Neural cell (in vitro differentiated cells): ENCODE measurements around the gene AK5. TPM values are rescaled to one million over a fixed set of nuclear protein-coding genes. Genes with fewer than 3 reads are reported as not detected.

Experiments
- H2AFZ ChIP-seq: fragments of 200-600, 300-800 bp; sonication (generic), shearing (Covaris generic); 2 replicates; pipeline ENCODE4 v1.6.0; 2014; ENCODE audit warnings: low read depth, mild to moderate bottlenecking, antibody characterized with exemption, low read length, moderate library complexity
- H3F3A ChIP-seq: fragments of 200-600 bp; shearing (Covaris generic); 2 replicates; pipeline ENCODE4 v1.6.1; 2016; ENCODE audit warnings: mild to moderate bottlenecking, moderate library complexity, mixed read lengths, antibody characterized with exemption, low read length; ENCODE audit not compliant: insufficient read depth, poor library complexity, severe bottlenecking
- H3K27ac ChIP-seq: fragments of 200-600, 300-800 bp; sonication (generic), shearing (Covaris generic); 2 replicates; pipeline ENCODE4 v1.5.1; 2014; ENCODE audit warnings: mild to moderate bottlenecking, low read length, moderate library complexity
- H3K27me3 ChIP-seq: fragments of 300-800, 200-600 bp; sonication (generic), shearing (Covaris generic); 2 replicates; pipeline ENCODE4 v1.6.0; 2014; ENCODE audit warnings: mild to moderate bottlenecking, low read depth, low read length, moderate library complexity; ENCODE audit not compliant: insufficient read depth
- H3K36me3 ChIP-seq: fragments of 300-800, 200-600 bp; sonication (generic), shearing (Covaris generic); 2 replicates; pipeline ENCODE4 v1.5.1; 2014; ENCODE audit warnings: mild to moderate bottlenecking, antibody characterized with exemption, low read length, moderate library complexity; ENCODE audit not compliant: insufficient read depth
- H3K4me2 ChIP-seq: fragments of 300-800, 200-600 bp; sonication (generic), shearing (Covaris generic); 2 replicates; pipeline ENCODE4 v1.6.0; 2014; ENCODE audit warnings: mild to moderate bottlenecking, low read length
- H3K4me3 ChIP-seq: fragments of 300-800, 200-600 bp; sonication (generic), shearing (Covaris generic); 2 replicates; pipeline ENCODE4 v1.5.1; 2014; ENCODE audit warnings: mild to moderate bottlenecking, low read length, moderate library complexity
- H3K79me2 ChIP-seq: fragments of 200-600 bp; shearing (Covaris generic); replicated peaks from 2 replicates; pipeline ENCODE4 v1.6.0; 2014; ENCODE audit warnings: mild to moderate bottlenecking, low read length, moderate library complexity; ENCODE audit not compliant: insufficient read depth
- H3K9ac ChIP-seq: fragments of 300-800, 200-600 bp; sonication (generic), shearing (Covaris generic); 2 replicates; pipeline ENCODE4 v1.6.1; 2016; ENCODE audit warnings: mild to moderate bottlenecking, low read length, mixed read lengths
- H3K9me2 ChIP-seq: fragments of 200-600 bp; shearing (Covaris generic); 2 replicates; pipeline ENCODE4 v1.6.1; 2016; ENCODE audit warnings: mild to moderate bottlenecking, low read length, mixed read lengths; ENCODE audit not compliant: insufficient read depth
- H3K9me3 ChIP-seq: fragments of 200-600, 300-800 bp; sonication (generic), shearing (Covaris generic); 2 replicates; pipeline ENCODE4 v1.6.1; 2016; ENCODE audit warnings: mild to moderate bottlenecking, mixed run types, low read length, moderate library complexity, mixed read lengths
- H4K20me1 ChIP-seq: fragments of 200-600 bp; shearing (Covaris generic); 2 replicates; pipeline ENCODE4 v1.6.1; 2016; ENCODE audit warnings: mild to moderate bottlenecking, mixed run types; ENCODE audit not compliant: insufficient read depth
- CTCF ChIP-seq: fragments of 450-650 bp; IDR thresholded peaks from 2 replicates; pipeline ENCODE4 v1.5.1; 2014; ENCODE audit warnings: antibody characterized with exemption, mild to moderate bottlenecking, moderate library complexity; ENCODE audit not compliant: poor library complexity, severe bottlenecking
- EP300 ChIP-seq: fragments of 450-650 bp; conservative IDR thresholded peaks from 2 replicates; pipeline ENCODE4 v1.6.1; 2014; ENCODE audit warnings: antibody characterized with exemption, mild to moderate bottlenecking, moderate library complexity; ENCODE audit not compliant: poor library complexity, severe bottlenecking
- EZH2 ChIP-seq: fragments of 200-600, 300-800 bp; shearing (Covaris generic), sonication (generic); IDR thresholded peaks from 2 replicates; pipeline ENCODE4 v1.6.1; 2014; ENCODE audit warnings: antibody characterized with exemption, low read length, borderline replicate concordance, mild to moderate bottlenecking; ENCODE audit not compliant: insufficient read depth, poor library complexity, severe bottlenecking
- MXI1 ChIP-seq: fragments of 450-650 bp; conservative IDR thresholded peaks from 2 replicates; pipeline ENCODE4 v1.6.1; 2014; ENCODE audit warnings: antibody characterized with exemption, mild to moderate bottlenecking; ENCODE audit not compliant: poor library complexity, severe bottlenecking
- POLR2AphosphoS5 ChIP-seq: IDR thresholded peaks from 2 replicates; pipeline ENCODE4 v1.6.1; 2012
- RAD21 ChIP-seq: fragments of 450-650 bp; conservative IDR thresholded peaks from 2 replicates; pipeline ENCODE4 v1.6.1; 2014; ENCODE audit warnings: antibody characterized with exemption, mild to moderate bottlenecking, moderate library complexity
- SMC3 ChIP-seq: fragments of 450-650 bp; conservative IDR thresholded peaks from 2 replicates; pipeline ENCODE4 v1.6.1; 2014; ENCODE audit warnings: antibody characterized with exemption, mild to moderate bottlenecking, moderate library complexity; ENCODE audit not compliant: poor library complexity
- TAF1 ChIP-seq: IDR thresholded peaks from 2 replicates; pipeline ENCODE4 v1.6.1; 2012; ENCODE audit warnings: low read depth
- polyA plus RNA-seq: library from polyadenylated mRNA; depleted of rRNA; stranded (reverse); fragments of >200 nt; gene quantifications from 2 replicates; pipeline ENCODE4 v1.2.3, GENCODE V29; 2014
- TF ChIP-seq, protein P1 (sequence below): IDR thresholded peaks from 2 replicates; pipeline ENCODE4 v1.6.1; 2012; ENCODE audit warnings: borderline replicate concordance

Gene AK5
- polyA plus RNA-seq, 1 donor from 2014 or later: 7.1 TPM

DNA sequence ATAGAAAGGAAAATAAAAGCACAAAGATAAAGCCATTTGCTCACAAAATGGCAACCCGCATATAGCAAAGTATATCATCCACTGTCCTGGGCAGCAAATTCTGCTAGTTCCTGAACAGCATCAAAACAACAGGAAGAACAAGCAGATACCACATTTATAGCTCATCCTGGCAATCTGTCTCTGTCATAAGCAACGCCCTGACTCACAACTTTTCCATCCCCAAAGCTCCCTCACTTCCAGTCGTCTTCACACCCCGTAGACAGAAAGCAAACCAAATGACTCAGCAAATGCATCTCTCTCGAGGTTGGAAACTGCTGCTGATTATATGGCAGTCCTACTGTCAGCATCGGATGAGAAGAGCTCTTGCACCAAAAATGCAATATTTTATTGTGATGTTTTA, 65.8 kb downstream of the AK5 start:
- H3K4me2 ChIP-seq: no peak overlapping the region
- no peak overlapping the region for H2AFZ ChIP-seq
- H3K9me3 ChIP-seq: no peaks in the 10 kb centered on the region
- no peak overlapping the region for H3K4me3 ChIP-seq
- no peaks in the 10 kb centered on the region for H3K27me3 ChIP-seq
- TF ChIP-seq EP300 (no peak), POLR2AphosphoS5 (no peak), TAF1 (no peak), CTCF (no peak), RAD21 (no peak), SMC3 (no peak), EZH2 (no peak), MXI1 (no peak)
- TF ChIP-seq, protein P1, sequence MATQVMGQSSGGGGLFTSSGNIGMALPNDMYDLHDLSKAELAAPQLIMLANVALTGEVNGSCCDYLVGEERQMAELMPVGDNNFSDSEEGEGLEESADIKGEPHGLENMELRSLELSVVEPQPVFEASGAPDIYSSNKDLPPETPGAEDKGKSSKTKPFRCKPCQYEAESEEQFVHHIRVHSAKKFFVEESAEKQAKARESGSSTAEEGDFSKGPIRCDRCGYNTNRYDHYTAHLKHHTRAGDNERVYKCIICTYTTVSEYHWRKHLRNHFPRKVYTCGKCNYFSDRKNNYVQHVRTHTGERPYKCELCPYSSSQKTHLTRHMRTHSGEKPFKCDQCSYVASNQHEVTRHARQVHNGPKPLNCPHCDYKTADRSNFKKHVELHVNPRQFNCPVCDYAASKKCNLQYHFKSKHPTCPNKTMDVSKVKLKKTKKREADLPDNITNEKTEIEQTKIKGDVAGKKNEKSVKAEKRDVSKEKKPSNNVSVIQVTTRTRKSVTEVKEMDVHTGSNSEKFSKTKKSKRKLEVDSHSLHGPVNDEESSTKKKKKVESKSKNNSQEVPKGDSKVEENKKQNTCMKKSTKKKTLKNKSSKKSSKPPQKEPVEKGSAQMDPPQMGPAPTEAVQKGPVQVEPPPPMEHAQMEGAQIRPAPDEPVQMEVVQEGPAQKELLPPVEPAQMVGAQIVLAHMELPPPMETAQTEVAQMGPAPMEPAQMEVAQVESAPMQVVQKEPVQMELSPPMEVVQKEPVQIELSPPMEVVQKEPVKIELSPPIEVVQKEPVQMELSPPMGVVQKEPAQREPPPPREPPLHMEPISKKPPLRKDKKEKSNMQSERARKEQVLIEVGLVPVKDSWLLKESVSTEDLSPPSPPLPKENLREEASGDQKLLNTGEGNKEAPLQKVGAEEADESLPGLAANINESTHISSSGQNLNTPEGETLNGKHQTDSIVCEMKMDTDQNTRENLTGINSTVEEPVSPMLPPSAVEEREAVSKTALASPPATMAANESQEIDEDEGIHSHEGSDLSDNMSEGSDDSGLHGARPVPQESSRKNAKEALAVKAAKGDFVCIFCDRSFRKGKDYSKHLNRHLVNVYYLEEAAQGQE: no peak
- H3K9ac ChIP-seq: no peak overlapping the region
- H3F3A ChIP-seq: no peaks in the 10 kb centered on the region
- no peaks in the 10 kb centered on the region for H3K79me2 ChIP-seq
- no peaks in the 10 kb centered on the region for H3K9me2 ChIP-seq
- H4K20me1 ChIP-seq: no peaks in the 10 kb centered on the region
- H3K27ac ChIP-seq: no peak overlapping the region
- no peaks in the 10 kb centered on the region for H3K36me3 ChIP-seq

DNA sequence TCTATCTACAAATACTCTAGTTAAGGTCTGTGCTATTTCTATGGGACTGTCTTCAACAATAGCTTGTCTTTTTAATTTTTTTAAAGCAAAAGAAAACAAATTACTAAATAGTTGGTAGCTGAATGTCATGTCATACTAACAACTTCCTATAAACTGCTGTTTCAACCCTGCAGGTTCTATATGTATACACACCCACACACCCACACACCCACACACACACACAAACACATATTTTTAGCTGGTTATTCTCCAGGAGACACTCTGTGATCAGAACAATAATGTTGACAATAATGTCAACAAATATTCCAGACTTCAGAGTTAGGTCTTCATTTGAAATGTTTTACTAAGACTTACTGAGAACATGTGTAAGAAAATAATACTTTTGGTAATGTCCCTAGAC, 66.7 kb downstream of the AK5 start:
- Histone ChIP-seq H3K36me3 (no peaks in the 10 kb centered on the region), H3K9me2 (no peaks in the 10 kb centered on the region), H3K27me3 (no peaks in the 10 kb centered on the region), H2AFZ (no peak overlapping the region), H3F3A (no peaks in the 10 kb centered on the region), H3K4me2 (no peak overlapping the region), H3K27ac (no peak overlapping the region), H3K9me3 (no peaks in the 10 kb centered on the region), H3K9ac (no peak overlapping the region), H4K20me1 (no peaks in the 10 kb centered on the region), H3K79me2 (no peaks in the 10 kb centered on the region), H3K4me3 (no peak overlapping the region)
- no peak for TF ChIP-seq CTCF
- no peak for TF ChIP-seq EP300
- TF ChIP-seq POLR2AphosphoS5: no peak
- no peak for TF ChIP-seq MXI1
- no peak for TF ChIP-seq TAF1
- TF ChIP-seq EZH2: no peak
- TF ChIP-seq, protein P1: no peak
- no peak for TF ChIP-seq SMC3
- TF ChIP-seq RAD21: no peak
